Astrocyte (in vitro differentiated cells and primary cell): ENCODE results near the gene TBXAS1. TPM values are rescaled to one million over a fixed set of nuclear protein-coding genes. Genes with fewer than 3 reads are reported as not detected.
A peak's percentile ranks its signal among the peaks of the same experiment; 100 is the strongest.

Experiments used
- DNase-seq: peaks from one replicate; pipeline ENCODE4 v3.0.0-alpha.2; 2010; ENCODE audit warnings: low read depth
- FAIRE-seq: peaks from 2 replicates; lab custom pipeline; 2011; peaks lifted over from hg19 to GRCh38; lab: Jason Lieb, UNC
- H2AFZ ChIP-seq: 2 replicates; pipeline ENCODE4 v1.6.0; 2012; ENCODE audit warnings: low read depth, low read length, inconsistent platforms
- H3K27ac ChIP-seq: 2 replicates; pipeline ENCODE4 v1.5.1; 2011; ENCODE audit warnings: low read depth, low read length, inconsistent platforms
- H3K27me3 ChIP-seq: 2 replicates; pipeline ENCODE4 v1.6.0; 2011; ENCODE audit warnings: low read length, inconsistent platforms; ENCODE audit not compliant: insufficient read depth
- H3K36me3 ChIP-seq: 2 replicates; pipeline ENCODE4 v1.5.1; 2011; ENCODE audit warnings: low read length, inconsistent platforms; ENCODE audit not compliant: insufficient read depth
- H3K4me1 ChIP-seq: 2 replicates; pipeline ENCODE4 v1.5.1; 2011; ENCODE audit warnings: low read length, inconsistent platforms; ENCODE audit not compliant: insufficient read depth
- H3K4me2 ChIP-seq: 2 replicates; pipeline ENCODE4 v1.6.0; 2012; ENCODE audit warnings: low read length, inconsistent platforms
- H3K4me3 ChIP-seq: 2 replicates; pipeline ENCODE4 v1.5.1; 2011; ENCODE audit warnings: low read depth, mild to moderate bottlenecking, low read length, inconsistent platforms; ENCODE audit not compliant: insufficient read depth
- H3K79me2 ChIP-seq: 2 replicates; pipeline ENCODE4 v1.6.0; 2012; ENCODE audit warnings: mild to moderate bottlenecking, low read length, inconsistent platforms; ENCODE audit not compliant: insufficient read depth
- H3K9ac ChIP-seq: 2 replicates; pipeline ENCODE4 v1.6.0; 2012; ENCODE audit warnings: mild to moderate bottlenecking, low read length, inconsistent platforms
- H3K9me3 ChIP-seq: 2 replicates; pipeline ENCODE4 v1.5.1; 2012; ENCODE audit warnings: low read depth, mild to moderate bottlenecking, low read length, inconsistent platforms; ENCODE audit not compliant: insufficient read depth
- H4K20me1 ChIP-seq: 2 replicates; pipeline ENCODE4 v1.6.0; 2012; ENCODE audit warnings: low read length, inconsistent platforms; ENCODE audit not compliant: insufficient read depth
- H3K27ac Mint-ChIP-seq: one replicate; pipeline ENCODE4 v1.8.0; 2021; ENCODE audit warnings: mild to moderate bottlenecking, mixed read lengths; ENCODE audit not compliant: unreplicated experiment
- H3K27me3 Mint-ChIP-seq: one replicate; pipeline ENCODE4 v1.8.0; 2021; ENCODE audit warnings: low read depth, mixed read lengths; ENCODE audit not compliant: unreplicated experiment
- H3K36me3 Mint-ChIP-seq: one replicate; pipeline ENCODE4 v1.8.0; 2021; ENCODE audit warnings: low read depth, mixed read lengths; ENCODE audit not compliant: unreplicated experiment
- H3K4me1 Mint-ChIP-seq: one replicate; pipeline ENCODE4 v1.8.0; 2021; ENCODE audit warnings: low read depth, mixed read lengths; ENCODE audit not compliant: unreplicated experiment
- H3K4me3 Mint-ChIP-seq: one replicate; pipeline ENCODE4 v1.8.0; 2021; ENCODE audit warnings: mild to moderate bottlenecking, moderate library complexity, mixed read lengths; ENCODE audit not compliant: unreplicated experiment
- H3K9me3 Mint-ChIP-seq: one replicate; pipeline ENCODE4 v1.8.0; 2021; ENCODE audit warnings: mild to moderate bottlenecking, mixed read lengths; ENCODE audit not compliant: unreplicated experiment
- CTCF ChIP-seq: IDR thresholded peaks from 2 replicates; pipeline ENCODE4 v1.5.1; 2011; ENCODE audit warnings: low read depth, mild to moderate bottlenecking, inconsistent platforms, low read length, moderate library complexity; ENCODE audit not compliant: insufficient read depth
- EZH2 ChIP-seq: IDR thresholded peaks from 2 replicates; pipeline ENCODE4 v1.6.1; 2012; ENCODE audit warnings: mild to moderate bottlenecking, low read length, inconsistent platforms; ENCODE audit not compliant: insufficient read depth
- total RNA-seq: library from RNA; stranded (reverse); gene quantifications from 2 replicates; pipeline ENCODE4 v1.2.1, GENCODE V29; 2021

The TBXAS1 gene
- total RNA-seq, 1 donor from 2014 or later, result 1.1 TPM

GRCh38 chr7:139948587-139949335, 119.7 kb downstream of the TBXAS1 start:
- H3K4me3 ChIP-seq, result no peak overlapping the region
- no peaks in the 10 kb centered on the region for H3K4me1 Mint-ChIP-seq
- peaks cover 4% of the 10 kb centered on the region for H3K9me3 ChIP-seq
- H3K36me3 Mint-ChIP-seq, result no peaks in the 10 kb centered on the region
- H3K9ac ChIP-seq, result no peak overlapping the region
- no peak for FAIRE-seq
- peaks cover 24% of the 10 kb centered on the region for H3K27me3 Mint-ChIP-seq
- H3K4me1 ChIP-seq, result no peaks in the 10 kb centered on the region
- no peaks in the 10 kb centered on the region for H3K79me2 ChIP-seq
- H3K36me3 ChIP-seq, result no peaks in the 10 kb centered on the region
- peaks cover 15% of the 10 kb centered on the region for H3K9me3 Mint-ChIP-seq
- H4K20me1 ChIP-seq, result no peaks in the 10 kb centered on the region
- DNase-seq, result no peak
- peaks cover 12% of the 10 kb centered on the region for H3K27me3 ChIP-seq
- H2AFZ ChIP-seq, result no peak overlapping the region
- H3K4me3 Mint-ChIP-seq, result no peak overlapping the region
- H3K27ac ChIP-seq, result no peak overlapping the region
- no peak overlapping the region for H3K4me2 ChIP-seq
- no peak overlapping the region for H3K27ac Mint-ChIP-seq
- TF ChIP-seq CTCF (no peak), EZH2 (no peak)

- Histone ChIP-seq H3K4me2 (no peak overlapping the region), H3K27ac (no peak overlapping the region), H2AFZ (no peak overlapping the region), H4K20me1 (no peaks in the 10 kb centered on the region), H3K36me3 (no peaks in the 10 kb centered on the region), H3K9me3 (peaks cover 4% of the 10 kb centered on the region), H3K4me3 (no peak overlapping the region), H3K9ac (no peak overlapping the region), H3K27me3 (peaks cover 5% of the 10 kb centered on the region), H3K79me2 (no peaks in the 10 kb centered on the region), H3K4me1 (no peaks in the 10 kb centered on the region)
- FAIRE-seq, result no peak
- no peaks in the 10 kb centered on the region for H3K4me1 Mint-ChIP-seq
- no peak for TF ChIP-seq CTCF
- TF ChIP-seq EZH2, result no peak
- peaks cover 15% of the 10 kb centered on the region for H3K9me3 Mint-ChIP-seq
- H3K27me3 Mint-ChIP-seq, result peaks cover 18% of the 10 kb centered on the region
- H3K4me3 Mint-ChIP-seq, result no peak overlapping the region
- no peaks in the 10 kb centered on the region for H3K36me3 Mint-ChIP-seq
- peak; percentile 29 for DNase-seq
- no peak overlapping the region for H3K27ac Mint-ChIP-seq
These were observed 120.6 kb downstream of the TBXAS1 start for GRCh38 chr7:139949629-139950028.

- FAIRE-seq, result no peak
- Mint-ChIP-seq H3K27me3 (peaks cover 13% of the 10 kb centered on the region), H3K4me3 (no peak overlapping the region), H3K9me3 (peaks cover 8% of the 10 kb centered on the region), H3K27ac (no peak overlapping the region), H3K36me3 (no peaks in the 10 kb centered on the region), H3K4me1 (no peaks in the 10 kb centered on the region)
- Histone ChIP-seq H3K9me3 (no peaks in the 10 kb centered on the region), H3K27ac (no peak overlapping the region), H3K9ac (no peak overlapping the region), H3K4me2 (no peak overlapping the region), H3K4me1 (no peaks in the 10 kb centered on the region), H2AFZ (no peak overlapping the region), H3K36me3 (no peaks in the 10 kb centered on the region), H4K20me1 (no peaks in the 10 kb centered on the region), H3K79me2 (no peaks in the 10 kb centered on the region), H3K27me3 (no peaks in the 10 kb centered on the region), H3K4me3 (no peak overlapping the region)
- TF ChIP-seq CTCF (no peak), EZH2 (no peak)
- DNase-seq, result no peak
These were observed 121.9 kb downstream of the TBXAS1 start for GRCh38 chr7:139950881-139951525.
